NB4 (cell line): Measurements from ENCODE around the gene COL6A5.
"Not testable (repeated sequence)": the region's sequence is repeated elsewhere in the genome, so short reads cannot be mapped to it uniquely, and the experiment has no call there.

ENCODE experiments used
- DNase-seq: peaks from one replicate; pipeline ENCODE4 v3.0.0; 2010; ENCODE audit warnings: low read depth
- H3K4me3 ChIP-seq: one replicate; pipeline ENCODE4 v1.5.1; 2011; ENCODE audit warnings: mild to moderate bottlenecking, low read depth, low read length, moderate library complexity
- MYC ChIP-seq: IDR thresholded peaks from 2 replicates; pipeline ENCODE4 v1.6.1; 2011; ENCODE audit warnings: low read depth, low read length
- POLR2A ChIP-seq: IDR thresholded peaks from 2 replicates; pipeline ENCODE4 v1.6.1; 2011; ENCODE audit warnings: mild to moderate bottlenecking; ENCODE audit not compliant: insufficient read length; ENCODE audit errors: extremely low read depth
- TF ChIP-seq, protein P1 (sequence below): IDR thresholded peaks from 2 replicates; pipeline ENCODE4 v1.6.1; 2011; ENCODE audit warnings: low read depth, low read length
- TF ChIP-seq, protein P2 (sequence below): IDR thresholded peaks from one replicate; pipeline ENCODE4 v1.5.1; 2012; ENCODE audit warnings: low read depth, low read length

Gene COL6A5

DNA sequence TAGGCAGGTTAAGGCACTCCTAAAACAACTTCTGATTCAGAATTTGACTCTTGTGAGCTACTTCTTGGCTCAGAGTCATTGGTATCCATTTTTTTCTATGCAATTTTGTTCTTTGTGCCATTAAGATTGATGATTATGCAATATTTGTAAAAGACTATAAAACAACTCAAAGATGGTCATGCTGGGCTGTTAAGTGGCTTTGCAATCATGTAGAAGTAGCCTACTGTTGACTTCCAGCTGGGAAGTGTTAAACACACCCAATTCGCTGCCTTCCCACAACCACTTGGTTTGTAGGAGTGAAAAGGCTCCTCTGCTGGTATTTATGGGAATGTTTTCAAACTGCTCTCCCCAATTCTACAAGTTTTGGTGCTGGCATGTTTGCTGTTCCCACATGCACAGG lies 96.8 kb downstream of the COL6A5 start:
- no peak overlapping the region for H3K4me3 ChIP-seq
- no peak for DNase-seq
- TF ChIP-seq, protein P1, sequence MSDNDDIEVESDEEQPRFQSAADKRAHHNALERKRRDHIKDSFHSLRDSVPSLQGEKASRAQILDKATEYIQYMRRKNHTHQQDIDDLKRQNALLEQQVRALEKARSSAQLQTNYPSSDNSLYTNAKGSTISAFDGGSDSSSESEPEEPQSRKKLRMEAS, result no peak
- TF ChIP-seq POLR2A (no peak), MYC (no peak)
- TF ChIP-seq, protein P2, sequence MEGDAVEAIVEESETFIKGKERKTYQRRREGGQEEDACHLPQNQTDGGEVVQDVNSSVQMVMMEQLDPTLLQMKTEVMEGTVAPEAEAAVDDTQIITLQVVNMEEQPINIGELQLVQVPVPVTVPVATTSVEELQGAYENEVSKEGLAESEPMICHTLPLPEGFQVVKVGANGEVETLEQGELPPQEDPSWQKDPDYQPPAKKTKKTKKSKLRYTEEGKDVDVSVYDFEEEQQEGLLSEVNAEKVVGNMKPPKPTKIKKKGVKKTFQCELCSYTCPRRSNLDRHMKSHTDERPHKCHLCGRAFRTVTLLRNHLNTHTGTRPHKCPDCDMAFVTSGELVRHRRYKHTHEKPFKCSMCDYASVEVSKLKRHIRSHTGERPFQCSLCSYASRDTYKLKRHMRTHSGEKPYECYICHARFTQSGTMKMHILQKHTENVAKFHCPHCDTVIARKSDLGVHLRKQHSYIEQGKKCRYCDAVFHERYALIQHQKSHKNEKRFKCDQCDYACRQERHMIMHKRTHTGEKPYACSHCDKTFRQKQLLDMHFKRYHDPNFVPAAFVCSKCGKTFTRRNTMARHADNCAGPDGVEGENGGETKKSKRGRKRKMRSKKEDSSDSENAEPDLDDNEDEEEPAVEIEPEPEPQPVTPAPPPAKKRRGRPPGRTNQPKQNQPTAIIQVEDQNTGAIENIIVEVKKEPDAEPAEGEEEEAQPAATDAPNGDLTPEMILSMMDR, result no peak

DNA sequence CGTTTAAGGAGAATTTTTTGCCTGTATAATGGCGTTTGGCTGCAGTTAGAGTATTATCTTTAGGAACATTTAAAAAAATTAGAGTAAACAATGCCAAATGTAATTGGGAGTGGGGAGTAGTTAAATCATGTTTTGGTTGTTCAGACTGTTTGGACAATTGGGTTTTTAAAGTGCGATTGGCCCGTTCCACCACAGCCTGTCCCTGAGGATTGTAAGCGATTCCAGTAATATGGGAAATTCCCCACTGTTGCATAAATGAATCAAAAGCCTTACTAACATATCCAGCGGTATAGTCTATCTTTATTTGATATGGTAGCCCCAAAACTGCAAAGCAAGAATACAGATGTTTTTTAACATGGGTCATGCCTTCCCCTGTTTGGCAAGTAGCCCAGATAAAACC lies 101.4 kb downstream of the COL6A5 start:
- not testable (repeated sequence) for DNase-seq, H3K4me3 ChIP-seq

DNA sequence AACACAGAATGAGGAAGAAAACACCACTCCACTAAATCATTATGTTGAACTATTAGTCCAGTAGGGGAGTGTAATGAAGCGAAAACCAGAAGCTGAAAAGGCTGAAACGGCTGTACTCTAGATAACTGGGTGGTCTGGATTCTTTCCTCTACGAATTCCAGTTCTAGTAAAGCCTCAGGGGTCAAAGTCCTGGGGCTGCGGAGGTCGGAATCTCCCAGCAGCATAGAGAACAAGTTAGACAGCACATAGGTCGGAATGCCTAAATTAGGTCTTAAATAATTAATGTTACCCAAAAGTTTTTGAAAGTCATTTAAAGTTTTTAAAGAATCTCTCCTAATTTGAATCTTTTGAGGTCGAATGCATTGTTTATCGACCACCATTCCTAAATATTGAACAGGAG lies 102.7 kb downstream of the COL6A5 start:
- DNase-seq, H3K4me3 ChIP-seq: not testable (repeated sequence)

DNA sequence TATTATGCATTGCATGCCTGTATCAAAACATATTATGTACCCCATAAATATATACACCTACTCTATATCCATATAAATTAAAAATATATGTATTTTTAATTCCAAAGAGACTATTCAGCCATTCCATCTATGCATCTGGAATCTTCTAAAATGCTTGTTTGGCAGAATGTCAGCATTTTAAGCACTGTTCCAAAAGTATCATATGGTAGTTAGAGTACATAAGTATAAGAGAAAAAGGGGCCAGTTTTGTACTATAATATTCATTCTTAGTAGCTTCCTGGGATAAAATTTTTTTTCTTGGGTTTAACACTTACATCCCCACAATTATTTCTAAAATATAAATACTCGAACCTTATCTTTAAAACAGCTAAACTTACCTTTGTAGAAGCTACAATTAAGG lies 111.1 kb downstream of the COL6A5 start:
- no peak for TF ChIP-seq POLR2A
- TF ChIP-seq MYC, result no peak
- TF ChIP-seq, protein P2, result no peak
- TF ChIP-seq, protein P1, result no peak
- no peak overlapping the region for H3K4me3 ChIP-seq
- no peak for DNase-seq

DNA sequence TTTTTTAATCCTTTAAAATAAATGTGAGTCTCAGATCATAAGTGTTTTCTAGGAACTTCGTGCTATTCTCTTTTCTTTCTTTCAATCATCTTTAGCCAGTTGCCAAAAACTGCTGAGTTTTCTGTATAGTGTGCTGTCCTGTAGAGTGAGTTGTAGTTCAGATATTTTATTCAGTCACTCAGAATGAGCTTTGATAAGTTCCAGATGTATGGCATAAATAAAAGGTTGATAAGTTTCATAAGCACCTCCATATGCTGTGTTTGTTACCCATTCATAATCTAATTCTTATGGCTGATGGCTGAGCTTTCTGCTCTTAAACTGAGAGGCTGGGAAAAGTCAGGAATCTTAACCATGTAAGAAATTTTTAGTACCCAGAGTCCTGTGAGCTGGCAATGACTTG lies 112.2 kb downstream of the COL6A5 start:
- no peak overlapping the region for H3K4me3 ChIP-seq
- TF ChIP-seq, protein P1, result no peak
- TF ChIP-seq, protein P2, result no peak
- TF ChIP-seq MYC, result no peak
- no peak for TF ChIP-seq POLR2A
- no peak for DNase-seq

DNA sequence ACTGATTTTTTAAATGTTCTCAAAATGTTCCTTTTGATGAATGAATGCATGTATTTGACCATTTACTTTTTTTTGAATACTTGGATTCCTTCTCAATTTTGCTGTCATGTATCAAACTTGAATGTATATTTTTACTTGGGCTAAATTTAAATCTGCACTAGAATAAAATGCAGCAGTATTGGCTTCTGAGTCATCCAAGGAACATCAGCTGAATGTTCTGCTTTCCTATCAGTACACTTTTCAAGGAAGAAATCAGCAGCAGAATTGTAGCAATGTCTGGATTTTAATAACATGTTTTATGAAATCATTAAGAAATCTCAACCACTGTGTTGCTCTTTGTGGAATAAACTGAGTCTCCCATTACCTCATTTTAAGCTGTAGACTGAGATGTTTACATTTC lies 114.5 kb downstream of the COL6A5 start:
- TF ChIP-seq, protein P2, result no peak
- TF ChIP-seq MYC (no peak), POLR2A (no peak)
- TF ChIP-seq, protein P1, result no peak
- DNase-seq, result no peak

DNA sequence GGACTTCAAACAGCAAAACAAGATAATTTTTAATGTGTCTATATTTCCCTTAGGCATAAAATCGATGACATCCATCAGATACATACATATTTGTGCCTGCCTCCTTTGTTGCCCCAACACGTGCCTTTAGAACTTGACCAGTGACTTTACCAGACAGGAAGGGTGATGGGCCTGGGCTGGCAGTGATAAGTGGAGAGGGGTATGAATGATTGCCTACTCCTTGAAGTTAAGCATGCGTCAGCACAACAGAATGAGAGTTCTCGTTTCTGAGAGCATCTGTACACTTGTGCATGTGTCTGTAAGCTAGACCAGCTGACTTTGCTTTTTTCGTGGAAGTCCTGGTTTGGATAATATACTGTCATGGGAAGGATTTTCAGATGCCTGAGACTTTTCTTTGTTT lies 116.6 kb downstream of the COL6A5 start:
- no peak overlapping the region for H3K4me3 ChIP-seq
- DNase-seq, result no peak
- TF ChIP-seq MYC, result no peak
- TF ChIP-seq, protein P2, result no peak
- TF ChIP-seq, protein P1, result no peak
- TF ChIP-seq POLR2A, result no peak

More for the DNA sequence above, 114.5 kb downstream of the COL6A5 start:
- H3K4me3 ChIP-seq, result no peak overlapping the region
